ENCODE results near the gene KARS1.

- TF ChIP-seq EZH2 (IDR thresholded peaks at IDR 0.05; ENCODE audit: insufficient read depth, poor library complexity, severe bottlenecking) (no peak), EZH2phosphoT487 (IDR thresholded peaks at IDR 0.05; ENCODE audit: insufficient read depth, low read depth) (no peak)
Measured at GRCh38 chr16:75589306-75589705, 58.2 kb downstream of the KARS1 start.

All from GM23248 (cell line).